IPS DF 6.9 (cell line): ENCODE measurements around the gene TSPY9.
"Not testable (repeated sequence)": the region's sequence is repeated elsewhere in the genome, so short reads cannot be mapped to it uniquely, and the experiment has no call there.

Experiments
- DNase-seq: peaks from one replicate; pipeline ENCODE4 v3.0.0-alpha.2; 2013; ENCODE audit warnings: low read depth, low spot score
- H3K27ac ChIP-seq: one replicate; pipeline ENCODE4 v1.5.1; 2013; ENCODE audit warnings: low read length, control low read depth
- H3K27me3 ChIP-seq: 2 replicates; pipeline ENCODE4 v1.6.1; 2013; ENCODE audit warnings: mild to moderate bottlenecking, low read length; ENCODE audit not compliant: control insufficient read depth, insufficient read depth
- H3K36me3 ChIP-seq: 2 replicates; pipeline ENCODE4 v1.6.1; 2013; ENCODE audit warnings: low read length; ENCODE audit not compliant: control insufficient read depth, insufficient read depth
- H3K4me1 ChIP-seq: 2 replicates; pipeline ENCODE4 v1.6.1; 2013; ENCODE audit warnings: low read length; ENCODE audit not compliant: control insufficient read depth, insufficient read depth
- H3K4me3 ChIP-seq: 2 replicates; pipeline ENCODE4 v1.5.1; 2013; ENCODE audit warnings: mild to moderate bottlenecking, low read length
- H3K9me3 ChIP-seq: 2 replicates; pipeline ENCODE4 v1.6.1; 2013; ENCODE audit warnings: low read length, inconsistent platforms; ENCODE audit not compliant: control insufficient read depth, insufficient read depth
- WGBS: extraction: QIAGEN DNeasy Blood & Tissue Kit; methylation state at CpG from one replicate; pipeline ENCODE4 v1.1.7; 2013; ENCODE audit warnings: mixed read lengths, missing lambda C conversion rate; ENCODE audit not compliant: insufficient read length, insufficient coverage; 5-methylcytosine and 5-hydroxymethylcytosine counted together

The TSPY9 gene

GRCh38 chrY:9486967-9487366 lies at the start of gene TSPY9:
TSS of gene TSPY9 (plus strand) at chrY:9487267. CDS start at chrY:9487313, 46 bp downstream.
- WGBS, result no CpG with 5 or more reads among the region's 26 CpGs
- not testable (repeated sequence) for H3K9me3 ChIP-seq, H3K27ac ChIP-seq, H3K4me3 ChIP-seq, DNase-seq, H3K36me3 ChIP-seq, H3K27me3 ChIP-seq, H3K4me1 ChIP-seq

GRCh38 chrY:9466655-9467054 lies 20.4 kb upstream of the TSPY9 start, which contains the start of gene TSPY1:
TSS of gene TSPY1 (plus strand) at chrY:9466955. CDS start at chrY:9467001, 46 bp downstream.
- H3K27me3 ChIP-seq, DNase-seq, H3K9me3 ChIP-seq, H3K4me1 ChIP-seq, H3K4me3 ChIP-seq, H3K27ac ChIP-seq, H3K36me3 ChIP-seq: not testable (repeated sequence)
- WGBS, result no CpG with 5 or more reads among the region's 25 CpGs

- not testable (repeated sequence) for H3K36me3 ChIP-seq, H3K4me3 ChIP-seq, H3K27ac ChIP-seq, DNase-seq, H3K9me3 ChIP-seq, H3K27me3 ChIP-seq, H3K4me1 ChIP-seq
- no CpG with 5 or more reads among the region's 6 CpGs for WGBS
These were observed 17.3 kb downstream of the TSPY9 start for GRCh38 chrY:9504396-9504795.

- H3K4me1 ChIP-seq, H3K9me3 ChIP-seq, DNase-seq, H3K4me3 ChIP-seq, H3K36me3 ChIP-seq, H3K27ac ChIP-seq, H3K27me3 ChIP-seq: not testable (repeated sequence)
- no CpG with 5 or more reads among the region's 12 CpGs for WGBS
These were observed 29.2 kb downstream of the TSPY9 start for GRCh38 chrY:9516287-9516686.

GRCh38 chrY:9527580-9527979 lies 40.5 kb downstream of the TSPY9 start, which contains the start of gene TSPY10:
TSS of gene TSPY10 (plus strand) at chrY:9527880. CDS start at chrY:9527926, 46 bp downstream.
- H3K4me3 ChIP-seq, DNase-seq, H3K4me1 ChIP-seq, H3K9me3 ChIP-seq, H3K36me3 ChIP-seq, H3K27ac ChIP-seq, H3K27me3 ChIP-seq: not testable (repeated sequence)
- no CpG with 5 or more reads among the region's 26 CpGs for WGBS
